Measurements from ENCODE around the gene ADGRL2.
"Not testable (repeated sequence)": the region's sequence is repeated elsewhere in the genome, so short reads cannot be mapped to it uniquely, and the experiment has no call there.

The ADGRL2 gene

DNA sequence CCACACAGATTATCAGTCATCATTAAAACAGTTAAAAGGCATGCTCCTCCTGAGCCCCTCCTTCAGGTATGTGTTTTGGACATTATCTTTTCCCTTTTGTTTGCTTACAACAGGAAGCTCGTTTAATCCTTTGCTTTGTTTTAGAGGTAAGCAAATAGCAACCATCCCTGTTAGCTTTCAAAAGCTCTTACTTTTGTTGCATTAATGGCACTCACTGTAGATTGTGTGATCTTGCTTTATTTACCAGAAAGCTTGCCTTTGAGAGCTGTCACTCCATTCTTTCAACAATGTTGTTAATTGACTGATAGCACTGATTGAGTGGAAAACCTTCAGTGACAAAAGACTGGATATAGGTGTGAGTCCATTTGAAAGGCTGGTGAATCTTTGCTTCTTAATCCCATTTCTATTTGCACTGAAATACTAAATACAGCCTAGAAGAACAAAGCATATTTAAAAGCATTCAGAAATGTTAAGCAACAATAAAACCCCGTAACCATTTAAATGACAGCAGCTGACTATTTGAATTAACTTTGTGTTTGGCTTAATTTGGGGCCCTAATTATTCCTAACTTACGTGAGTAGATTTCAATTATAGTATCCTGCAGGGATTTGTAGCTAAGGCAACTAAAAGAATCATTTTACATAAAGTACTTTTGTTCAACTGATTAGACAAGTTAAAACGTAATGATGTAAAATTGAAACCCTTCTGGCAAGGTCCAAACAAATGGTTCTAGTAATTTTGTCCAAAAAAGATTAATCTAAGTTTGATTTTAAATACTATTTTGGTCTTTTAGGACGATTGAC lies 48.3 kb downstream of the ADGRL2 start:
- H3K27me3 ChIP-seq (ENCODE audit: control insufficient read depth, insufficient read depth, low read length) = no peaks in the 10 kb centered on the region
- H3K27ac ChIP-seq (ENCODE audit: low read depth, low read length) = peak overlapping the region; percentile 63
- H3K4me3 ChIP-seq (ENCODE audit: low read depth, low read length) = no peak overlapping the region
- H3K36me3 ChIP-seq (ENCODE audit: control insufficient read depth, insufficient read depth, low read length) = peaks cover 6% of the 10 kb centered on the region; the same call in 1 of the 2 replicates
- H3K9me3 ChIP-seq (ENCODE audit: control insufficient read depth, insufficient read depth, low read depth, low read length) = no peaks in the 10 kb centered on the region
- peaks cover 46% of the 10 kb centered on the region for H3K4me1 ChIP-seq (ENCODE audit: control insufficient read depth, insufficient read depth, low read length)
- H3K9ac ChIP-seq (ENCODE audit: low read length) = no peak overlapping the region

- Histone ChIP-seq H3K36me3 (ENCODE audit: control insufficient read depth, insufficient read depth, low read length) (no peaks in the 10 kb centered on the region), H3K27ac (ENCODE audit: low read depth, low read length) (no peak overlapping the region), H3K27me3 (ENCODE audit: control insufficient read depth, insufficient read depth, low read length) (no peaks in the 10 kb centered on the region), H3K4me1 (ENCODE audit: control insufficient read depth, insufficient read depth, low read length) (peaks cover 46% of the 10 kb centered on the region), H3K4me3 (ENCODE audit: low read depth, low read length) (no peak overlapping the region), H3K9ac (ENCODE audit: low read length) (no peak overlapping the region), H3K9me3 (ENCODE audit: control insufficient read depth, insufficient read depth, low read depth, low read length) (no peaks in the 10 kb centered on the region)
Measured at GRCh38 chr1:81850031-81850430, 49.3 kb downstream of the ADGRL2 start.

DNA sequence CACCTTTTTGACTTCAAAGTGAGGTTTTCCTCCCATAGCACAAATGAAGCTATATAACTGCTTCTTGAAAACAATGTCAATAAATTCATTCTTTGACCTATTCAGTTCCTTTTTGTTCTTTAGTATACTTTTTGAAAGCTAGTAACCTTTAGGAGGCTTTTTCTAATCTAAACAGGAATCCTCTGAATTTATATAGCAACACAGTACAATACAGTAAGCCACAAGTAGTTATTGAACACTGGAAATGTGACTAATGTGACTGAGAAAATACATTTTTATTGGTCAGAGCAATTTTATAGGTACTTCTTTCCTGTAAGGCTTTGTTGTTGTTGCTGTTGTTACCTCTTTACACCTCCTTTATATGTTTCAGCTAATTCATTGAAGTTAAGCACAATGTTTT lies 49.8 kb downstream of the ADGRL2 start:
- Histone ChIP-seq H3K27ac (ENCODE audit: low read depth, low read length) (no peak overlapping the region), H3K4me3 (ENCODE audit: low read depth, low read length) (no peak overlapping the region), H3K4me1 (ENCODE audit: control insufficient read depth, insufficient read depth, low read length) (peaks cover 46% of the 10 kb centered on the region), H3K9me3 (ENCODE audit: control insufficient read depth, insufficient read depth, low read depth, low read length) (no peaks in the 10 kb centered on the region), H3K36me3 (ENCODE audit: control insufficient read depth, insufficient read depth, low read length) (no peaks in the 10 kb centered on the region), H3K9ac (ENCODE audit: low read length) (no peak overlapping the region), H3K27me3 (ENCODE audit: control insufficient read depth, insufficient read depth, low read length) (no peaks in the 10 kb centered on the region)

DNA sequence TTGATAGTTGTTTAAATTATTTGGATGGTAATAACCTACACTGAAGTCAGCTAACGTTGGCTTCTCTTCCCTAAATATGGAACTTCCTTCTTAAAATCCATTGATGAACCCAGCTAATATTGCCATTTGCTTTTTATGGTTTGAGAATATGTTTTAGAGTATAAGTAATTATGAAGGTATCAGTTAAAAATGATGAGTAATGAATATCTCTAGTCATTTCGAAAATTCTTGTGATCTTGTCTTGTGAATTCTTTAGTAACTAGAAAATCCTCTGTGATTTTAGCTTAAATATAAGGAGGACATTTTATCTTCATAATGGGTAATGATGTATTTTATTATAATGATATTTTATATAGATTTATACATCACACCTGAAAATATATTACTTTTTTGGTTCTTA lies 50.5 kb downstream of the ADGRL2 start:
- H3K27ac ChIP-seq (ENCODE audit: low read depth, low read length) = no peak overlapping the region
- no peaks in the 10 kb centered on the region for H3K27me3 ChIP-seq (ENCODE audit: control insufficient read depth, insufficient read depth, low read length)
- H3K9me3 ChIP-seq (ENCODE audit: control insufficient read depth, insufficient read depth, low read depth, low read length) = no peaks in the 10 kb centered on the region
- H3K4me1 ChIP-seq (ENCODE audit: control insufficient read depth, insufficient read depth, low read length) = peaks cover 44% of the 10 kb centered on the region
- H3K9ac ChIP-seq (ENCODE audit: low read length) = no peak overlapping the region
- no peaks in the 10 kb centered on the region for H3K36me3 ChIP-seq (ENCODE audit: control insufficient read depth, insufficient read depth, low read length)
- no peak overlapping the region for H3K4me3 ChIP-seq (ENCODE audit: low read depth, low read length)

DNA sequence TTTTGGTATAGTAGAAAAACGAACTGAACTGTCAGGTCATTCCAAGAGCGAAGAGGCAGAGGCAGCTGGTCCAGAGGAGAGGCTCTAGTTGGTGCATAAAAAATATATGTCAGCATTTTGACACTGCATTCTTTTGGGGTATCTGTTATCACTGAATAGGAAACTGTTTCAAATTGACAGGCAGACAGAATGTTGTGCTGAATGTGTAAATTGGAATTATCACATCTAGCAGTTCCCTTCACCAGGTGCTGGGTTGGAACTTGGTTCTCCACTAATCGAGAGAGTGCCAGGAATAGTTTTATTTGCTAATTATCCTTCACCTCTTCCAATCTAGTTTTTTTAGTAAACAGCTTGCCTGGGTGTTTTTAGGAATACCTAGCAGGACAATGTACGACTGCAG lies 52.2 kb downstream of the ADGRL2 start:
- Histone ChIP-seq H3K27me3 (ENCODE audit: control insufficient read depth, insufficient read depth, low read length) (no peaks in the 10 kb centered on the region), H3K9ac (ENCODE audit: low read length) (no peak overlapping the region), H3K4me1 (ENCODE audit: control insufficient read depth, insufficient read depth, low read length) (peaks cover 26% of the 10 kb centered on the region), H3K4me3 (ENCODE audit: low read depth, low read length) (no peak overlapping the region), H3K27ac (ENCODE audit: low read depth, low read length) (no peak overlapping the region), H3K9me3 (ENCODE audit: control insufficient read depth, insufficient read depth, low read depth, low read length) (no peaks in the 10 kb centered on the region), H3K36me3 (ENCODE audit: control insufficient read depth, insufficient read depth, low read length) (no peaks in the 10 kb centered on the region)

GRCh38 chr1:81867235-81867634 lies 66.5 kb downstream of the ADGRL2 start:
- Histone ChIP-seq H3K4me3 (ENCODE audit: low read depth, low read length) (no peak overlapping the region), H3K36me3 (ENCODE audit: control insufficient read depth, insufficient read depth, low read length) (peaks cover 4% of the 10 kb centered on the region; the same call in 1 of the 2 replicates), H3K9ac (ENCODE audit: low read length) (no peak overlapping the region), H3K4me1 (ENCODE audit: control insufficient read depth, insufficient read depth, low read length) (no peaks in the 10 kb centered on the region), H3K27me3 (ENCODE audit: control insufficient read depth, insufficient read depth, low read length) (no peaks in the 10 kb centered on the region), H3K27ac (ENCODE audit: low read depth, low read length) (no peak overlapping the region), H3K9me3 (ENCODE audit: control insufficient read depth, insufficient read depth, low read depth, low read length) (no peaks in the 10 kb centered on the region; the same call in 1 of the 2 replicates)

DNA sequence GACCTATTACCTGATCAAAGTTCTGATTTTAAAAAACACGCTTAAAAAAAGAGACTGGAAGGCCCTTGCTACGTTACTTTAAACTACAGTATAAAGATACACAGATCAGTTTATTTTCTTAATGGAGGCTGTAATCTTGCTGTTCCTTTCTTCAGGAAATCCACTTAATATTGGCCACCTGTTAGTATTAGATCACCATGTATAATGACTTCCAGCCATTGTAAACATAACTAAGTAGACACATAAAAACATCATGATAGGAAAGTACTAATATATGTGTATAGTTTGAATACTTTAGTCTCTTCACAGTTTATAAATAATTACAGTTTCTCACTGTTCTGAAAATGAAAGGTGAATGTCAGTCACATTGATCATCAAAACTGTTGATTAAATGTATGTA lies 68.6 kb downstream of the ADGRL2 start:
- H3K9me3 ChIP-seq (ENCODE audit: control insufficient read depth, insufficient read depth, low read depth, low read length) = no peaks in the 10 kb centered on the region; the same call in 1 of the 2 replicates
- H3K9ac ChIP-seq (ENCODE audit: low read length) = no peak overlapping the region
- no peaks in the 10 kb centered on the region; the same call in 1 of the 2 replicates for H3K36me3 ChIP-seq (ENCODE audit: control insufficient read depth, insufficient read depth, low read length)
- H3K27ac ChIP-seq (ENCODE audit: low read depth, low read length) = no peak overlapping the region
- H3K27me3 ChIP-seq (ENCODE audit: control insufficient read depth, insufficient read depth, low read length) = no peaks in the 10 kb centered on the region
- H3K4me3 ChIP-seq (ENCODE audit: low read depth, low read length) = no peak overlapping the region
- H3K4me1 ChIP-seq (ENCODE audit: control insufficient read depth, insufficient read depth, low read length) = peaks cover 9% of the 10 kb centered on the region; the same call in 1 of the 2 replicates

GRCh38 chr1:81871091-81871490 lies 70.4 kb downstream of the ADGRL2 start:
- not testable (repeated sequence) for H3K36me3 ChIP-seq (ENCODE audit: control insufficient read depth, insufficient read depth, low read length); H3K27ac ChIP-seq (ENCODE audit: low read depth, low read length); H3K9me3 ChIP-seq (ENCODE audit: control insufficient read depth, insufficient read depth, low read depth, low read length); H3K4me3 ChIP-seq (ENCODE audit: low read depth, low read length); H3K9ac ChIP-seq (ENCODE audit: low read length); H3K27me3 ChIP-seq (ENCODE audit: control insufficient read depth, insufficient read depth, low read length)
- peaks cover 17% of the 10 kb centered on the region; the same call in 1 of the 2 replicates for H3K4me1 ChIP-seq (ENCODE audit: control insufficient read depth, insufficient read depth, low read length)

GRCh38 chr1:81873946-81874345 lies 73.2 kb downstream of the ADGRL2 start:
- peaks cover 45% of the 10 kb centered on the region for H3K4me1 ChIP-seq (ENCODE audit: control insufficient read depth, insufficient read depth, low read length)
- H3K36me3 ChIP-seq (ENCODE audit: control insufficient read depth, insufficient read depth, low read length) = no peaks in the 10 kb centered on the region
- peak overlapping the region; percentile 8; the same call in 1 of the 2 replicates for H3K27ac ChIP-seq (ENCODE audit: low read depth, low read length)
- no peak overlapping the region for H3K9ac ChIP-seq (ENCODE audit: low read length)
- H3K27me3 ChIP-seq (ENCODE audit: control insufficient read depth, insufficient read depth, low read length) = no peaks in the 10 kb centered on the region
- no peaks in the 10 kb centered on the region for H3K9me3 ChIP-seq (ENCODE audit: control insufficient read depth, insufficient read depth, low read depth, low read length)
- H3K4me3 ChIP-seq (ENCODE audit: low read depth, low read length) = no peak overlapping the region

- H3K27ac ChIP-seq (ENCODE audit: low read depth, low read length) = peak overlapping the region; percentile 8; the same call in 1 of the 2 replicates
- H3K4me1 ChIP-seq (ENCODE audit: control insufficient read depth, insufficient read depth, low read length) = peaks cover 46% of the 10 kb centered on the region
- H3K9me3 ChIP-seq (ENCODE audit: control insufficient read depth, insufficient read depth, low read depth, low read length) = no peaks in the 10 kb centered on the region
- H3K27me3 ChIP-seq (ENCODE audit: control insufficient read depth, insufficient read depth, low read length) = no peaks in the 10 kb centered on the region
- no peak overlapping the region for H3K9ac ChIP-seq (ENCODE audit: low read length)
- H3K4me3 ChIP-seq (ENCODE audit: low read depth, low read length) = no peak overlapping the region
- no peaks in the 10 kb centered on the region for H3K36me3 ChIP-seq (ENCODE audit: control insufficient read depth, insufficient read depth, low read length)
Measured at GRCh38 chr1:81874461-81874860, 73.7 kb downstream of the ADGRL2 start.

DNA sequence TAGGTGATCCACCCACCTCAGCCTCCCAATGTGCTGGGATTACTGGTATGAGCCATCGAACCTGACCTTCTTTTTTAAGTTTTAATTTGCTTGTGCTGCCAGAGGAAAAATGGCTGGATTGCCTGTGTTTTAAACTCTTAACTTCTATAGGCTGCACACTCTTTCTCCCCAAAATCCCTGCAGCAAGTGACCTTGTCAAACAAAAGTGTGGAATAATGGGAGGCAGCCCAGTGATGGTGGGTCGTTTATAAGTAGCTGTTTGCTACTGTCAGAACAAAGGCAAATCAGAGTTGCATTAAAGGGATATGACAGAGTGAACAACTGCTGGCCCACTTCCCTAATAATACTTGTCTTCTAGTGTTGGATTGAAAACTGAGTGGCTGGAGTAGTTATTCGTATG lies 74.2 kb downstream of the ADGRL2 start:
- Histone ChIP-seq H3K9me3 (ENCODE audit: control insufficient read depth, insufficient read depth, low read depth, low read length) (no peaks in the 10 kb centered on the region), H3K36me3 (ENCODE audit: control insufficient read depth, insufficient read depth, low read length) (no peaks in the 10 kb centered on the region), H3K4me3 (ENCODE audit: low read depth, low read length) (no peak overlapping the region), H3K27me3 (ENCODE audit: control insufficient read depth, insufficient read depth, low read length) (no peaks in the 10 kb centered on the region), H3K4me1 (ENCODE audit: control insufficient read depth, insufficient read depth, low read length) (peaks cover 50% of the 10 kb centered on the region), H3K9ac (ENCODE audit: low read length) (no peak overlapping the region), H3K27ac (ENCODE audit: low read depth, low read length) (no peak overlapping the region)
